OCI-LY3 (cell line): Measurements from ENCODE around the gene ZNF692.

Source experiments
- CTCF ChIP-seq: fragments of 200-600, 300-600 bp; sonication (generic); IDR thresholded peaks from 2 replicates; pipeline ENCODE4 v1.5.1; 2014; ENCODE audit warnings: antibody characterized with exemption, low read length, low read depth
- EZH2phosphoT487 ChIP-seq: fragments of 200-600 bp; shearing (Covaris generic); IDR thresholded peaks from 2 replicates; pipeline ENCODE4 v1.6.1; 2018; ENCODE audit warnings: antibody characterized with exemption, mixed run types, low read depth

- no peak for TF ChIP-seq CTCF
- TF ChIP-seq EZH2phosphoT487 = no peak
Measured at GRCh38 chr1:248847181-248847955, 11.5 kb downstream of the ZNF692 start.
